ENCODE measurements around the gene NEMP1. TPM values are rescaled to one million over a fixed set of nuclear protein-coding genes. Genes with fewer than 3 reads are reported as not detected.
A peak's percentile ranks its signal among the peaks of the same experiment; 100 is the strongest.
"Not testable (repeated sequence)": the region's sequence is repeated elsewhere in the genome, so short reads cannot be mapped to it uniquely, and the experiment has no call there.

The NEMP1 gene
- total RNA-seq, 2 experiments from 2014 or later = 7.2 to 9.9 TPM

DNA sequence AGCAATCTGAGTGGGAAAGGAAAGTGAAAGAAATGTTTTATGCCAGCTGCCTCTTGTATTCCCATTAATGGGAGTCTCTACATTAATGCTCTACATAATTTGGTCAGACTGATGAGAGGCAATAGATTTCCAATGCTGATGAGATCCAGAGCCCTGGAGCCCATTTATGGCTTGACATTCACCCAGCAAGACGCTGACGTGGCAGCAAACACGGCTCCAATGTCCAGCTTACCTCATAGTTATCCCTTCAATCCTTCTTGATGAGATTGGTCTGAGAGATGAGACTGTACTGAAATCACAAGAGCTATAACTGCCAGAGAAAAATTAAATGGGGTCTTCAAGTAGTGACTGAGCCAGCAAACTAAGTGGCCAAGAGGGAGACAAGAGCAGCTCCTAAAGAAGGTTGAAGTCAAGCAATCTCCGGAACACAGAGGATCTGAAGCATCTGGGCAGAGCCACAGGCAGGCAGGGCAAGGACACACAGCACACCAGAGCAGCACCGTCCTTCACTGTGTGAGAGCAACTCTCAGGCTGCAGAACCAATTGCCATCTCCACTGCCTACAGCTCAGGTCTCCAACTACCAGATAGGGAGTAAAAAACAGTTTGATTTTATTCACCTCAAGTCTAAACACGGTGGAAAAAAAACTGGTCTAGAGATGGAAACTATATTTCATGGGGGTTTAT lies 21.4 kb downstream of the NEMP1 start:
- ChIA-PET POLR2A (interaction anchor here (1.2 kb wide), 1 partner anchor 55 kb away, joined by 4 read pairs; the partner anchor contains the start of gene STAT6), CTCF (interaction anchor here (1.0 to 1.5 kb wide), 3 partner anchors 12 to 55 kb away, joined by 3 to 5 read pairs (median 3); no protein-coding TSS in a partner anchor)
- Mint-ChIP-seq H3K27ac (no peak overlapping the region), H3K4me3 (no peak overlapping the region), H3K27me3 (no peaks in the 10 kb centered on the region), H3K9me3 (no peaks in the 10 kb centered on the region), H3K4me1 (ENCODE audit: low read depth) (peaks cover 5% of the 10 kb centered on the region), H3K36me3 (ENCODE audit: low read depth) (peaks cover 46% of the 10 kb centered on the region)
- TF ChIP-seq, protein P1, sequence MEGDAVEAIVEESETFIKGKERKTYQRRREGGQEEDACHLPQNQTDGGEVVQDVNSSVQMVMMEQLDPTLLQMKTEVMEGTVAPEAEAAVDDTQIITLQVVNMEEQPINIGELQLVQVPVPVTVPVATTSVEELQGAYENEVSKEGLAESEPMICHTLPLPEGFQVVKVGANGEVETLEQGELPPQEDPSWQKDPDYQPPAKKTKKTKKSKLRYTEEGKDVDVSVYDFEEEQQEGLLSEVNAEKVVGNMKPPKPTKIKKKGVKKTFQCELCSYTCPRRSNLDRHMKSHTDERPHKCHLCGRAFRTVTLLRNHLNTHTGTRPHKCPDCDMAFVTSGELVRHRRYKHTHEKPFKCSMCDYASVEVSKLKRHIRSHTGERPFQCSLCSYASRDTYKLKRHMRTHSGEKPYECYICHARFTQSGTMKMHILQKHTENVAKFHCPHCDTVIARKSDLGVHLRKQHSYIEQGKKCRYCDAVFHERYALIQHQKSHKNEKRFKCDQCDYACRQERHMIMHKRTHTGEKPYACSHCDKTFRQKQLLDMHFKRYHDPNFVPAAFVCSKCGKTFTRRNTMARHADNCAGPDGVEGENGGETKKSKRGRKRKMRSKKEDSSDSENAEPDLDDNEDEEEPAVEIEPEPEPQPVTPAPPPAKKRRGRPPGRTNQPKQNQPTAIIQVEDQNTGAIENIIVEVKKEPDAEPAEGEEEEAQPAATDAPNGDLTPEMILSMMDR (IDR thresholded peaks at IDR 0.05) = no peak
- intact Hi-C loops (cut with DNase I, micrococcal nuclease) = no loop called here
- DNase-seq (no peak), ATAC-seq (ENCODE audit: poor library complexity) (no peak)
- no peaks in the 10 kb centered on the region for H3K27me3 ChIP-seq (ENCODE audit: control insufficient read depth in 1 of 2, insufficient read depth in 2 of 2, low read length in 2 of 2)
- H3K36me3 ChIP-seq (ENCODE audit: insufficient read depth, low read length) = peaks cover 29% of the 10 kb centered on the region
- peaks cover under 1% of the 10 kb centered on the region for H3K4me1 ChIP-seq (ENCODE audit: insufficient read depth, low read length)
- H3K9me3 ChIP-seq (ENCODE audit: control insufficient read depth in 1 of 2, insufficient read depth in 1 of 2, low read length in 2 of 2) = no peaks in the 10 kb centered on the region
- no peak overlapping the region for H3K27ac ChIP-seq (ENCODE audit: low read depth in 1 of 2, low read length in 2 of 2)
- H3K4me3 ChIP-seq (ENCODE audit: low read length) = no peak overlapping the region

DNA sequence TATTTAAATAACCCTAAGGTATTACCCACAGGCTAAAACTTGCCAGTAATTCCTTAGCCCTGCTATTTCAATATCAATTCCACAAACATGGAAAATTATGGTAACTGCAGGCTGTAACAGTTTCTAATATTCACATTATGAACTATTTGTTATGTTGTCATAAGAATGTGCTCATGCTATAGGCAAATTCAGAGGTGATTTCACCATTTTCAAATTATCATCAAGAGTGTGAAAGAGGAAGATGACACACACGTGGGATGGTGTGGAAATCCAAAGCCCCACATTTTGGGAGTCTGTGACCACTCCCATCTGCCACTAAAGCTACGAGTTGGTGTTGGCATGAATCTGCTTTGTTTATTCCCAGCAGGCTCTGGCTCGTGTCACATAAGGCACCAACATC lies 22.8 kb downstream of the NEMP1 start:
- no peaks in the 10 kb centered on the region for H3K9me3 ChIP-seq (ENCODE audit: control insufficient read depth in 1 of 2, insufficient read depth in 1 of 2, low read length in 2 of 2)
- H3K27me3 ChIP-seq (ENCODE audit: control insufficient read depth in 1 of 2, insufficient read depth in 2 of 2, low read length in 2 of 2) = no peaks in the 10 kb centered on the region
- ATAC-seq (ENCODE audit: poor library complexity) (no peak), DNase-seq (peak in 2 of 14 experiments; percentile 37 to 50)
- no peak overlapping the region for H3K4me3 ChIP-seq (ENCODE audit: low read length)
- H3K4me3 Mint-ChIP-seq = no peak overlapping the region
- H3K4me1 Mint-ChIP-seq (ENCODE audit: low read depth) = peaks cover 2% of the 10 kb centered on the region
- H3K36me3 ChIP-seq (ENCODE audit: insufficient read depth, low read length) = peaks cover 29% of the 10 kb centered on the region
- intact Hi-C loops (cut with DNase I, micrococcal nuclease) = no loop called here
- TF ChIP-seq, protein P1 (IDR thresholded peaks at IDR 0.05) = no peak
- H3K4me1 ChIP-seq (ENCODE audit: insufficient read depth, low read length) = no peaks in the 10 kb centered on the region
- POLR2A ChIA-PET = no interaction called here
- no peak overlapping the region for H3K27ac ChIP-seq (ENCODE audit: low read depth in 1 of 2, low read length in 2 of 2)
- no peaks in the 10 kb centered on the region for H3K27me3 Mint-ChIP-seq
- no peak overlapping the region for H3K27ac Mint-ChIP-seq
- CTCF ChIA-PET = interaction anchor here (0.8 kb wide), 1 partner anchor 14 kb away, joined by 3 read pairs; no protein-coding TSS in a partner anchor
- no peaks in the 10 kb centered on the region for H3K9me3 Mint-ChIP-seq
- peaks cover 44% of the 10 kb centered on the region for H3K36me3 Mint-ChIP-seq (ENCODE audit: low read depth)

DNA sequence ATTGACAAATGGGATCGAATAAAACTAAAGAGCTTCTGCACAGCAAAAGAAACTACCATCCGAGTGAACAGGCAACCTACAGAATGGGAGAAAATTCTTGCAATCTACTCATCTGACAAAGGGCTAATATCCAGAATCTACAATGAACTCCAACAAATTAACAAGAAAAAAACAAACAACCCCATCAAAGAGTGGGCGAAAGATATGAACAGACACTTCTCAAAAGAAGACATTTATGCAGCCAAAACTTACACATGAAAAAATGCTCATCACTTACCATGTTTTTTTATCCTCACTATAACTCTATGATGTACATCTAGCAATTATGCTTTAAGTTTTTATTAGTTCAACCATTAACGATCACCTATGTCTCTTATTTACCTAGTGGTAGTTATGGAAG lies 24.7 kb downstream of the NEMP1 start:
- DNase-seq; H3K4me1 Mint-ChIP-seq (ENCODE audit: low read depth); H3K27ac ChIP-seq (ENCODE audit: low read depth in 1 of 2, low read length in 2 of 2); intact Hi-C loops (cut with DNase I, micrococcal nuclease); H3K4me1 ChIP-seq (ENCODE audit: insufficient read depth, low read length); CTCF ChIA-PET; H3K9me3 Mint-ChIP-seq; POLR2A ChIA-PET; H3K27ac Mint-ChIP-seq; H3K9me3 ChIP-seq (ENCODE audit: control insufficient read depth in 1 of 2, insufficient read depth in 1 of 2, low read length in 2 of 2); H3K27me3 ChIP-seq (ENCODE audit: control insufficient read depth in 1 of 2, insufficient read depth in 2 of 2, low read length in 2 of 2); H3K4me3 ChIP-seq (ENCODE audit: low read length); ATAC-seq (ENCODE audit: poor library complexity); H3K4me3 Mint-ChIP-seq; H3K27me3 Mint-ChIP-seq: not testable (repeated sequence)
- H3K36me3 Mint-ChIP-seq (ENCODE audit: low read depth) = peaks cover 26% of the 10 kb centered on the region
- H3K36me3 ChIP-seq (ENCODE audit: insufficient read depth, low read length) = peaks cover 14% of the 10 kb centered on the region

DNA sequence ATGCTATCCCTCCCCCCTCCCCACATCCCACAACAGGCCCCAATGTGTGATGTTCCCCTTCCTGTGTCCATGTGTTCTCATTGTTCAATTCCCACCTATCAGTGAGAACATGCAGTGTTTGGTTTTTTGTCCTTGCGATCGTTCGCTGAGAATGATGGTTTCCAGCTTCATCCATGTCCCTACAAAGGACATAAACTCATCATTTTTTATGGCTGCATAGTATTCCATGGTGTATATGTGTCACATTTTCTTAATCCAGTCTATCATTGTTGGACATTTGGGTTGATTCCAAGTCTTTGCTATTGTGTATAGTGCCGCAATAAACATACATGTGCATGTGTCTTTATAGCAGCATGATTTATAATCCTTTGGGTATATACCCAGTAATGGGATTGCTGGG lies 25.4 kb downstream of the NEMP1 start:
- H3K27me3 ChIP-seq (ENCODE audit: control insufficient read depth in 1 of 2, insufficient read depth in 2 of 2, low read length in 2 of 2); H3K27me3 Mint-ChIP-seq; intact Hi-C loops (cut with DNase I, micrococcal nuclease); H3K4me3 ChIP-seq (ENCODE audit: low read length); POLR2A ChIA-PET; H3K27ac ChIP-seq (ENCODE audit: low read depth in 1 of 2, low read length in 2 of 2); CTCF ChIA-PET; H3K4me3 Mint-ChIP-seq; ATAC-seq (ENCODE audit: poor library complexity); H3K9me3 Mint-ChIP-seq; H3K4me1 ChIP-seq (ENCODE audit: insufficient read depth, low read length); H3K36me3 ChIP-seq (ENCODE audit: insufficient read depth, low read length); H3K27ac Mint-ChIP-seq; DNase-seq; H3K9me3 ChIP-seq (ENCODE audit: control insufficient read depth in 1 of 2, insufficient read depth in 1 of 2, low read length in 2 of 2); H3K4me1 Mint-ChIP-seq (ENCODE audit: low read depth): not testable (repeated sequence)
- H3K36me3 Mint-ChIP-seq (ENCODE audit: low read depth) = peaks cover 18% of the 10 kb centered on the region
